ENCODE data around the gene PRC1.
"Not testable (repeated sequence)": the region's sequence is repeated elsewhere in the genome, so short reads cannot be mapped to it uniquely, and the experiment has no call there.

The PRC1 gene

GRCh38 chr15:90994417-90995311 is at the start of gene PRC1:
TSS of gene PRC1 (minus strand) at chr15:90994535. CDS start at chr15:90994417, 118 bp downstream.
- DNase-seq (ENCODE audit: low spot score): peak; percentile 100

GRCh38 chr15:91043202-91043874 is 49.0 kb upstream of the PRC1 start:
- no peak for DNase-seq (ENCODE audit: low spot score)

- DNase-seq (ENCODE audit: low spot score): no peak
Observed at GRCh38 chr15:91040856-91041255, 46.5 kb upstream of the PRC1 start.

GRCh38 chr15:91039996-91040395 is 45.7 kb upstream of the PRC1 start:
- DNase-seq (ENCODE audit: low spot score): no peak

GRCh38 chr15:91032919-91033803 is 38.8 kb upstream of the PRC1 start:
- DNase-seq (ENCODE audit: low spot score): no peak

GRCh38 chr15:91031796-91032195 is 37.5 kb upstream of the PRC1 start:
- no peak for DNase-seq (ENCODE audit: low spot score)

GRCh38 chr15:91027677-91028076 is 33.3 kb upstream of the PRC1 start:
- DNase-seq (ENCODE audit: low spot score): no peak

GRCh38 chr15:91023720-91024119 is 29.4 kb upstream of the PRC1 start:
- DNase-seq (ENCODE audit: low spot score): no peak

- no peak for DNase-seq (ENCODE audit: low spot score)
Observed at GRCh38 chr15:91022832-91023129, 28.4 kb upstream of the PRC1 start.

GRCh38 chr15:91022075-91022831 is 27.9 kb upstream of the PRC1 start, which contains the start of gene VPS33B:
TSS of gene VPS33B (minus strand) at chr15:91022594. CDS start at chr15:91022249, 345 bp downstream.
- DNase-seq (ENCODE audit: low spot score): peak; percentile 82

GRCh38 chr15:91021516-91022074 is 27.3 kb upstream of the PRC1 start:
- DNase-seq (ENCODE audit: low spot score): no peak

- no peak for DNase-seq (ENCODE audit: low spot score)
Observed at GRCh38 chr15:91018158-91018557, 23.8 kb upstream of the PRC1 start.

- DNase-seq (ENCODE audit: low spot score): no peak
Observed at GRCh38 chr15:91017716-91018115, 23.4 kb upstream of the PRC1 start.

- not testable (repeated sequence) for DNase-seq (ENCODE audit: low spot score)
Observed at GRCh38 chr15:91013701-91014100, 19.4 kb upstream of the PRC1 start.

GRCh38 chr15:91007266-91007665 is 12.9 kb upstream of the PRC1 start:
- no peak for DNase-seq (ENCODE audit: low spot score)

GRCh38 chr15:91001209-91001608 is 6.9 kb upstream of the PRC1 start:
- no peak for DNase-seq (ENCODE audit: low spot score)

- DNase-seq (ENCODE audit: low spot score): no peak
Observed at GRCh38 chr15:90998737-90999136, 4.4 kb upstream of the PRC1 start.

GRCh38 chr15:90994059-90994416 is 297 bp downstream of the PRC1 start:
- DNase-seq (ENCODE audit: low spot score): peak; percentile 44

- no peak for DNase-seq (ENCODE audit: low spot score)
Observed at GRCh38 chr15:90991587-90992285, 2.6 kb downstream of the PRC1 start.

GRCh38 chr15:90990446-90990845 is 3.9 kb downstream of the PRC1 start:
- DNase-seq (ENCODE audit: low spot score): no peak

Measured in AG08396 (cell line).